NCI-H2171 (cell line): ENCODE data around the gene CPOX.
A peak's percentile ranks its signal among the peaks of the same experiment; 100 is the strongest.
"Not testable (repeated sequence)": the region's sequence is repeated elsewhere in the genome, so short reads cannot be mapped to it uniquely, and the experiment has no call there.

Source experiments
- DNase-seq: peaks from one replicate; lab custom pipeline; 2025; lab: John Stamatoyannopoulos, UW

The CPOX gene

GRCh38 chr3:98593046-98593936 lies at the start of gene CPOX:
Gene CPOX (minus strand): TSS chr3:98593611. CDS start chr3:98593504, 107 bp downstream.
- DNase-seq, result peak; percentile 88

- DNase-seq, result not testable (repeated sequence)
Measured at GRCh38 chr3:98642769-98643168, 49.4 kb upstream of the CPOX start.

- not testable (repeated sequence) for DNase-seq
Measured at GRCh38 chr3:98641756-98642155, 48.3 kb upstream of the CPOX start.

GRCh38 chr3:98638515-98638914 lies 45.1 kb upstream of the CPOX start:
- DNase-seq, result not testable (repeated sequence)

GRCh38 chr3:98630416-98630815 lies 37.0 kb upstream of the CPOX start:
- DNase-seq, result no peak

- DNase-seq, result no peak
Measured at GRCh38 chr3:98628317-98628716, 34.9 kb upstream of the CPOX start.

- DNase-seq, result no peak
Measured at GRCh38 chr3:98626151-98626550, 32.7 kb upstream of the CPOX start.

GRCh38 chr3:98623572-98624280 lies 30.3 kb upstream of the CPOX start:
- no peak for DNase-seq

GRCh38 chr3:98617841-98618240 lies 24.4 kb upstream of the CPOX start:
- DNase-seq, result no peak

GRCh38 chr3:98613616-98614015 lies 20.2 kb upstream of the CPOX start:
- DNase-seq, result no peak

GRCh38 chr3:98612996-98613517 lies 19.6 kb upstream of the CPOX start:
- DNase-seq, result no peak

GRCh38 chr3:98612587-98612986 lies 19.2 kb upstream of the CPOX start:
- peak; percentile 2 for DNase-seq

- no peak for DNase-seq
Measured at GRCh38 chr3:98608029-98608428, 14.6 kb upstream of the CPOX start.

GRCh38 chr3:98603580-98603979 lies 10.2 kb upstream of the CPOX start:
- no peak for DNase-seq

GRCh38 chr3:98602078-98602678 lies 8.8 kb upstream of the CPOX start:
- peak; percentile 33 for DNase-seq

- DNase-seq, result no peak
Measured at GRCh38 chr3:98601180-98601579, 7.8 kb upstream of the CPOX start.

GRCh38 chr3:98600412-98601095 lies 7.1 kb upstream of the CPOX start:
- DNase-seq, result no peak

GRCh38 chr3:98599647-98600411 lies 6.4 kb upstream of the CPOX start:
- DNase-seq, result no peak

GRCh38 chr3:98598492-98598891 lies 5.1 kb upstream of the CPOX start:
- no peak for DNase-seq

- DNase-seq, result peak; percentile 12
Measured at GRCh38 chr3:98596541-98597500, 3.4 kb upstream of the CPOX start.
